ENCODE measurements around the gene EXOC6B.

The EXOC6B gene

GRCh38 chr2:72363406-72363805 is 462.4 kb downstream of the EXOC6B start:
- H3K27ac Mint-ChIP-seq = no peak overlapping the region
- no peaks in the 10 kb centered on the region for H3K27me3 Mint-ChIP-seq
- H3K9me3 Mint-ChIP-seq = peaks cover 9% of the 10 kb centered on the region
- peaks cover 21% of the 10 kb centered on the region for H3K36me3 Mint-ChIP-seq
- H3K4me3 Mint-ChIP-seq = no peak overlapping the region
- H3K4me1 Mint-ChIP-seq = no peaks in the 10 kb centered on the region

GRCh38 chr2:72362733-72363132 is 463.1 kb downstream of the EXOC6B start:
- peaks cover 9% of the 10 kb centered on the region for H3K9me3 Mint-ChIP-seq
- H3K27ac Mint-ChIP-seq = no peak overlapping the region
- no peak overlapping the region for H3K4me3 Mint-ChIP-seq
- H3K4me1 Mint-ChIP-seq = no peaks in the 10 kb centered on the region
- peaks cover 25% of the 10 kb centered on the region for H3K36me3 Mint-ChIP-seq
- no peaks in the 10 kb centered on the region for H3K27me3 Mint-ChIP-seq

GRCh38 chr2:72361521-72361920 is 464.3 kb downstream of the EXOC6B start:
- Mint-ChIP-seq H3K36me3 (peaks cover 22% of the 10 kb centered on the region), H3K4me3 (no peak overlapping the region), H3K27ac (no peak overlapping the region), H3K9me3 (peaks cover 5% of the 10 kb centered on the region), H3K4me1 (no peaks in the 10 kb centered on the region), H3K27me3 (no peaks in the 10 kb centered on the region)

- H3K9me3 Mint-ChIP-seq = peaks cover 2% of the 10 kb centered on the region
- H3K4me1 Mint-ChIP-seq = no peaks in the 10 kb centered on the region
- no peaks in the 10 kb centered on the region for H3K27me3 Mint-ChIP-seq
- H3K4me3 Mint-ChIP-seq = no peak overlapping the region
- no peak overlapping the region for H3K27ac Mint-ChIP-seq
- peaks cover 20% of the 10 kb centered on the region for H3K36me3 Mint-ChIP-seq
Observed at GRCh38 chr2:72361042-72361441, 464.8 kb downstream of the EXOC6B start.

GRCh38 chr2:72350852-72351251 is 475.0 kb downstream of the EXOC6B start:
- H3K36me3 Mint-ChIP-seq = peaks cover 15% of the 10 kb centered on the region
- no peaks in the 10 kb centered on the region for H3K27me3 Mint-ChIP-seq
- H3K27ac Mint-ChIP-seq = no peak overlapping the region
- no peak overlapping the region for H3K4me3 Mint-ChIP-seq
- no peaks in the 10 kb centered on the region for H3K4me1 Mint-ChIP-seq
- no peaks in the 10 kb centered on the region for H3K9me3 Mint-ChIP-seq

GRCh38 chr2:72349016-72349415 is 476.8 kb downstream of the EXOC6B start:
- Mint-ChIP-seq H3K4me3 (no peak overlapping the region), H3K27me3 (no peaks in the 10 kb centered on the region), H3K9me3 (peaks cover 2% of the 10 kb centered on the region), H3K36me3 (peaks cover 23% of the 10 kb centered on the region), H3K27ac (no peak overlapping the region), H3K4me1 (no peaks in the 10 kb centered on the region)

GRCh38 chr2:72347081-72347480 is 478.8 kb downstream of the EXOC6B start:
- Mint-ChIP-seq H3K9me3 (peaks cover 5% of the 10 kb centered on the region), H3K4me1 (no peaks in the 10 kb centered on the region), H3K27me3 (no peaks in the 10 kb centered on the region), H3K27ac (no peak overlapping the region), H3K4me3 (no peak overlapping the region), H3K36me3 (peaks cover 21% of the 10 kb centered on the region)

- H3K27ac Mint-ChIP-seq = no peak overlapping the region
- peaks cover 5% of the 10 kb centered on the region for H3K9me3 Mint-ChIP-seq
- no peak overlapping the region for H3K4me3 Mint-ChIP-seq
- H3K4me1 Mint-ChIP-seq = no peaks in the 10 kb centered on the region
- peaks cover 18% of the 10 kb centered on the region for H3K36me3 Mint-ChIP-seq
- no peaks in the 10 kb centered on the region for H3K27me3 Mint-ChIP-seq
Observed at GRCh38 chr2:72341639-72342038, 484.2 kb downstream of the EXOC6B start.

GRCh38 chr2:72340665-72341064 is 485.2 kb downstream of the EXOC6B start:
- Mint-ChIP-seq H3K36me3 (peaks cover 18% of the 10 kb centered on the region), H3K27ac (no peak overlapping the region), H3K27me3 (no peaks in the 10 kb centered on the region), H3K9me3 (peaks cover 5% of the 10 kb centered on the region), H3K4me1 (no peaks in the 10 kb centered on the region), H3K4me3 (no peak overlapping the region)

GRCh38 chr2:72338076-72338475 is 487.8 kb downstream of the EXOC6B start:
- H3K4me3 Mint-ChIP-seq = no peak overlapping the region
- no peaks in the 10 kb centered on the region for H3K4me1 Mint-ChIP-seq
- peaks cover 8% of the 10 kb centered on the region for H3K36me3 Mint-ChIP-seq

GRCh38 chr2:72332720-72333119 is 493.1 kb downstream of the EXOC6B start:
- H3K27ac Mint-ChIP-seq = no peak overlapping the region
- H3K9me3 Mint-ChIP-seq = no peaks in the 10 kb centered on the region
- H3K36me3 Mint-ChIP-seq = peaks cover 13% of the 10 kb centered on the region
- no peak overlapping the region for H3K4me3 Mint-ChIP-seq
- no peaks in the 10 kb centered on the region for H3K4me1 Mint-ChIP-seq
- no peaks in the 10 kb centered on the region for H3K27me3 Mint-ChIP-seq

More at GRCh38 chr2:72338076-72338475, 487.8 kb downstream of the EXOC6B start:
- H3K27me3 Mint-ChIP-seq = no peaks in the 10 kb centered on the region
- no peaks in the 10 kb centered on the region for H3K9me3 Mint-ChIP-seq
- no peak overlapping the region for H3K27ac Mint-ChIP-seq

- no peaks in the 10 kb centered on the region for H3K4me1 Mint-ChIP-seq
- peaks cover 16% of the 10 kb centered on the region for H3K36me3 Mint-ChIP-seq
- H3K27ac Mint-ChIP-seq = no peak overlapping the region
Observed at GRCh38 chr2:72330652-72331051, 495.2 kb downstream of the EXOC6B start.

GRCh38 chr2:72326759-72327158 is 499.1 kb downstream of the EXOC6B start:
- Mint-ChIP-seq H3K36me3 (peaks cover 21% of the 10 kb centered on the region), H3K9me3 (no peaks in the 10 kb centered on the region), H3K27ac (no peak overlapping the region), H3K27me3 (no peaks in the 10 kb centered on the region), H3K4me1 (no peaks in the 10 kb centered on the region), H3K4me3 (no peak overlapping the region)

More at GRCh38 chr2:72330652-72331051, 495.2 kb downstream of the EXOC6B start:
- Mint-ChIP-seq H3K4me3 (no peak overlapping the region), H3K27me3 (no peaks in the 10 kb centered on the region), H3K9me3 (no peaks in the 10 kb centered on the region)

- Mint-ChIP-seq H3K27me3 (no peaks in the 10 kb centered on the region), H3K27ac (no peak overlapping the region), H3K4me3 (no peak overlapping the region), H3K4me1 (no peaks in the 10 kb centered on the region), H3K36me3 (peaks cover 21% of the 10 kb centered on the region), H3K9me3 (no peaks in the 10 kb centered on the region)
Observed at GRCh38 chr2:72325592-72326422, 500.0 kb downstream of the EXOC6B start.

GRCh38 chr2:72316774-72317173 is 509.1 kb downstream of the EXOC6B start:
- no peaks in the 10 kb centered on the region for H3K27me3 Mint-ChIP-seq
- H3K9me3 Mint-ChIP-seq = no peaks in the 10 kb centered on the region
- no peaks in the 10 kb centered on the region for H3K4me1 Mint-ChIP-seq
- peaks cover 12% of the 10 kb centered on the region for H3K36me3 Mint-ChIP-seq
- H3K4me3 Mint-ChIP-seq = no peak overlapping the region
- H3K27ac Mint-ChIP-seq = no peak overlapping the region

GRCh38 chr2:72300147-72300684 is 525.6 kb downstream of the EXOC6B start:
- Mint-ChIP-seq H3K27me3 (no peaks in the 10 kb centered on the region), H3K27ac (no peak overlapping the region), H3K9me3 (peaks cover 26% of the 10 kb centered on the region), H3K4me1 (no peaks in the 10 kb centered on the region), H3K36me3 (peaks cover 9% of the 10 kb centered on the region), H3K4me3 (no peak overlapping the region)
